ENCODE results near the gene CALML5. TPM values are rescaled to one million over a fixed set of nuclear protein-coding genes. Genes with fewer than 3 reads are reported as not detected.

CALML5 gene
- total RNA-seq, 1 experiment from 2014 or later, result not detected

DNA sequence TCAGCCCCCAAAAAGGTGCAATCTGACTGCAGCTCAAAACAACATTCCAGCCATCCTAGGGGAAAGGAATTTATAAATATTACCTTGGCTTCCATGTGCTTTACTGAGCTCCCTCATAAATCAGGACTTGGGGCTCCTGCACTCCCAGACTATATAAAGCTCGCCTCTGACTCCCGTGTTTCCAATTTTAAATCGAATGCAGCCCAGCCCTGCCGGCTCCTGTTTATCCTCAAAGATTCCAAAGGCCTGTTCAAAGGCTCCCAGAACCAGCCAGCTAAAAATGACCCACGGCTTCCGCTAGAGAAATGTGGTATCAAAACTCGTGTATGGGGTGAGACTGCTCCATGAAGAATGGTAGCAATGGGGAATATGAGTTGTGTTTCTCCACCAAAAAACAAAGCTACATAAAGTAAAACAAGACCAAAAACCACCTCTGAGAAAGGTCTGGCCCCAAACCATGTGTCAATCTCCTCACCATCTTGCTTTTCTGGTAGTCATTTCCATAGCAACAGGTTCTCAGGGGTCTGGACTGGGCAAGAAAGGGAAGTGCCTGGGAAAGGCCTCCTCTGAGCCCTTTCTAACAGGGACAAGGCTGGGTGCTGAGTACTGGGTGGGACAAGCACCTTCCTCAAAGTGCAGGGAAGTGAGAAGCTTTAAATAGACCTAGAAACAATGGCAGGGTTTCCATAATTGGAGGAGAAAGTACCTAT is 30.5 kb upstream of the CALML5 start:
- TF ChIP-seq, protein P1, sequence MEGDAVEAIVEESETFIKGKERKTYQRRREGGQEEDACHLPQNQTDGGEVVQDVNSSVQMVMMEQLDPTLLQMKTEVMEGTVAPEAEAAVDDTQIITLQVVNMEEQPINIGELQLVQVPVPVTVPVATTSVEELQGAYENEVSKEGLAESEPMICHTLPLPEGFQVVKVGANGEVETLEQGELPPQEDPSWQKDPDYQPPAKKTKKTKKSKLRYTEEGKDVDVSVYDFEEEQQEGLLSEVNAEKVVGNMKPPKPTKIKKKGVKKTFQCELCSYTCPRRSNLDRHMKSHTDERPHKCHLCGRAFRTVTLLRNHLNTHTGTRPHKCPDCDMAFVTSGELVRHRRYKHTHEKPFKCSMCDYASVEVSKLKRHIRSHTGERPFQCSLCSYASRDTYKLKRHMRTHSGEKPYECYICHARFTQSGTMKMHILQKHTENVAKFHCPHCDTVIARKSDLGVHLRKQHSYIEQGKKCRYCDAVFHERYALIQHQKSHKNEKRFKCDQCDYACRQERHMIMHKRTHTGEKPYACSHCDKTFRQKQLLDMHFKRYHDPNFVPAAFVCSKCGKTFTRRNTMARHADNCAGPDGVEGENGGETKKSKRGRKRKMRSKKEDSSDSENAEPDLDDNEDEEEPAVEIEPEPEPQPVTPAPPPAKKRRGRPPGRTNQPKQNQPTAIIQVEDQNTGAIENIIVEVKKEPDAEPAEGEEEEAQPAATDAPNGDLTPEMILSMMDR (conservative IDR thresholded peaks at IDR 0.05; ENCODE audit: low read depth, low read length), result no peak
- ChIA-PET POLR2A (ENCODE audit: low non-redundant PET) (no interaction called here), CTCF (no interaction called here)
- Histone ChIP-seq H3K4me3 (ENCODE audit: low read depth, low read length, poor library complexity, severe bottlenecking) (no peak overlapping the region), H3K27ac (ENCODE audit: low read depth, low read length, poor library complexity, severe bottlenecking) (no peak overlapping the region), H3K4me1 (ENCODE audit: insufficient read depth, low read length, poor library complexity, severe bottlenecking) (no peaks in the 10 kb centered on the region), H3K27me3 (replicated peaks; ENCODE audit: insufficient read depth, low read depth, low read length, poor library complexity) (no peaks in the 10 kb centered on the region), H3K9me3 (ENCODE audit: low read depth, low read length, poor library complexity, severe bottlenecking) (no peaks in the 10 kb centered on the region), H3K36me3 (ENCODE audit: insufficient read depth, low read length, poor library complexity, severe bottlenecking) (no peaks in the 10 kb centered on the region)
- no peak for DNase-seq (ENCODE audit: low spot score)
- BruUV-seq (replicated peaks), result no TSS peak
- intact Hi-C loops (cut with micrococcal nuclease; ENCODE audit: unreplicated experiment), result no loop called here

- TF ChIP-seq, protein P1 (conservative IDR thresholded peaks at IDR 0.05; ENCODE audit: low read depth, low read length), result no peak
- TF ChIP-seq EZH2 (IDR thresholded peaks at IDR 0.05; ENCODE audit: borderline replicate concordance, low read depth, low read length, poor library complexity, severe bottlenecking), result no peak
- no peak overlapping the region for H3K27ac ChIP-seq (ENCODE audit: low read depth, low read length, poor library complexity, severe bottlenecking)
- no peak overlapping the region for H3K4me3 ChIP-seq (ENCODE audit: low read depth, low read length, poor library complexity, severe bottlenecking)
- POLR2A ChIA-PET (ENCODE audit: low non-redundant PET), result no interaction called here
- no peaks in the 10 kb centered on the region for H3K27me3 ChIP-seq (replicated peaks; ENCODE audit: insufficient read depth, low read depth, low read length, poor library complexity)
- BruUV-seq (replicated peaks), result no TSS peak
- H3K4me1 ChIP-seq (ENCODE audit: insufficient read depth, low read length, poor library complexity, severe bottlenecking), result no peaks in the 10 kb centered on the region
- H3K36me3 ChIP-seq (ENCODE audit: insufficient read depth, low read length, poor library complexity, severe bottlenecking), result no peaks in the 10 kb centered on the region
- intact Hi-C loops (cut with micrococcal nuclease; ENCODE audit: unreplicated experiment), result no loop called here
- no peaks in the 10 kb centered on the region for H3K9me3 ChIP-seq (ENCODE audit: low read depth, low read length, poor library complexity, severe bottlenecking)
- CTCF ChIA-PET, result no interaction called here
- DNase-seq (ENCODE audit: low spot score), result no peak
These were observed 29.8 kb upstream of the CALML5 start for GRCh38 chr10:5528989-5529701.

DNA sequence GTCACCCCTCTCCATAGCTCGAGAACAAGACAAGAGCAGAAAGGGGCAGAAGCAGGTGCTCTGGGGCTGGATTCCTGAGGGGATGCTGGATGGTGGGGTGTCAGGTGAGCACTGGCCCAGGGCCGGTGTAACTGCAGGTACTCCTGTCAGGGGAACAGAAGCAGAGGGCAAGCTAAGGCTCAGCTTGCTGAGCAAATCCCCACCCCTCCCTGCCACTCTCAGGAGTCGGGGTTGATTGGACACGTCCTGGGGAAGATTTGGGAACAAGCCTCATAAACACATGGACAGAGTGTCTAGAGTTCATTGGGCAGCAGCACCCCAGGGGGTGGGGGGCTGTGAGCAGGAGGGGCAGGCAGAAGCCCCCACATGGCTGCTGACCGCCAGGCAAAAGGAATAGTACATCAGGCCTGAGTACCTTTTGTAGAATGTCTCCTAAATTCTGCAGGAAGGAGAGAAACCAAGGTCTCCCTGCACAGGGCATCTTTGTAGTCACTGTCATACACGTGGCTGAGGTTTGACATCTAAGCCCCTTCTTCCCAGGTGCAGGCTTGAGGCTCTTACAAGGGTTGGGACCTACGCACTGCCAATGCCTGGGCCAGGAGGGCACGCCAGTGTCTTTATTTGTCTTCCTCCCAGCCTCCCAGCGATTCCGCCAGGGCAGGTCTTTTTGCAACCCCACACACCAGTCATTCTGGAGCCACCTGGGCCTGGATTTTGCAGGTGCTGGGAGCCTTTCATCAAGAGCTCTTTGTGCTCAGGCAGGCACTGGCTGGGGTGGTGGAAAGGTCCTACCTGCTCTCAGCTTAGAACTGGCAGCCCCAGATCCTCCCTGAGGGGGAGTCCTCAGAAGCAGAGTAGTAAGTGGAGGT is 28.2 kb upstream of the CALML5 start:
- Histone ChIP-seq H3K27me3 (replicated peaks; ENCODE audit: insufficient read depth, low read depth, low read length, poor library complexity) (no peaks in the 10 kb centered on the region), H3K9me3 (ENCODE audit: low read depth, low read length, poor library complexity, severe bottlenecking) (no peaks in the 10 kb centered on the region), H3K4me3 (ENCODE audit: low read depth, low read length, poor library complexity, severe bottlenecking) (no peak overlapping the region), H3K27ac (ENCODE audit: low read depth, low read length, poor library complexity, severe bottlenecking) (no peak overlapping the region), H3K4me1 (ENCODE audit: insufficient read depth, low read length, poor library complexity, severe bottlenecking) (no peaks in the 10 kb centered on the region), H3K36me3 (ENCODE audit: insufficient read depth, low read length, poor library complexity, severe bottlenecking) (no peaks in the 10 kb centered on the region)
- DNase-seq (ENCODE audit: low spot score), result no peak
- ChIA-PET CTCF (no interaction called here), POLR2A (ENCODE audit: low non-redundant PET) (no interaction called here)
- TF ChIP-seq, protein P1 (conservative IDR thresholded peaks at IDR 0.05; ENCODE audit: low read depth, low read length), result no peak
- no peak for TF ChIP-seq EZH2 (IDR thresholded peaks at IDR 0.05; ENCODE audit: borderline replicate concordance, low read depth, low read length, poor library complexity, severe bottlenecking)
- intact Hi-C loops (cut with micrococcal nuclease; ENCODE audit: unreplicated experiment), result no loop called here
- no TSS peak for BruUV-seq (replicated peaks)

Data from A673 (cell line).